Cardiac muscle cell (in vitro differentiated cells and primary cell): ENCODE measurements around the gene ATG5. TPM values are rescaled to one million over a fixed set of nuclear protein-coding genes. Genes with fewer than 3 reads are reported as not detected.

Experiments
- DNase-seq, 2 donors: peaks; one replicate each; pipeline versions ENCODE4 v3.0.0 to v3.0.0-alpha.2; 2010 to 2017; ENCODE audit warnings: low read depth in 1 of 2, low spot score in 1 of 2
- H3K27ac ChIP-seq: fragments of 200-600 bp; sonication (generic); 2 replicates; pipeline ENCODE4 v1.5.1; 2016
- H3K27me3 ChIP-seq: fragments of 200-600 bp; sonication (generic); 2 replicates; pipeline ENCODE4 v1.6.0; 2016; ENCODE audit warnings: control low read depth
- H3K36me3 ChIP-seq: fragments of 200-600 bp; sonication (generic); 2 replicates; pipeline ENCODE4 v1.5.1; 2016; ENCODE audit warnings: control low read depth
- H3K4me1 ChIP-seq: fragments of 200-600 bp; sonication (generic); 2 replicates; pipeline ENCODE4 v1.8.1; 2017; ENCODE audit warnings: low read depth, mild to moderate bottlenecking, mixed run types
- H3K4me3 ChIP-seq: fragments of 200-600 bp; sonication (generic); 2 replicates; pipeline ENCODE4 v1.5.1; 2016; ENCODE audit warnings: mild to moderate bottlenecking
- H3K9me3 ChIP-seq: fragments of 200-600 bp; sonication (generic); 2 replicates; pipeline ENCODE4 v1.5.1; 2017; ENCODE audit warnings: low read depth, mild to moderate bottlenecking, control low read depth
- polyA plus RNA-seq: library from polyadenylated mRNA; unstranded; fragments of >200 nt; fragmentation: Nextera tagmentation; extraction: Ambion mirVana; gene quantifications from 2 replicates; pipeline ENCODE4 v1.2.1, GENCODE V29; 2016
- total RNA-seq: library from RNA; depleted of rRNA; stranded (reverse); fragments of >200 nt; gene quantifications from 2 replicates; pipeline ENCODE4 v1.2.3, GENCODE V29; 2016
- TF ChIP-seq, protein P1 (sequence below): IDR thresholded peaks from 2 replicates; pipeline ENCODE4 v1.5.1; 2012; ENCODE audit warnings: low read depth, mild to moderate bottlenecking, low read length

Gene ATG5
- total and polyA plus RNA-seq, 2 experiments from 2014 or later: 15.2 to 32.2 TPM

DNA sequence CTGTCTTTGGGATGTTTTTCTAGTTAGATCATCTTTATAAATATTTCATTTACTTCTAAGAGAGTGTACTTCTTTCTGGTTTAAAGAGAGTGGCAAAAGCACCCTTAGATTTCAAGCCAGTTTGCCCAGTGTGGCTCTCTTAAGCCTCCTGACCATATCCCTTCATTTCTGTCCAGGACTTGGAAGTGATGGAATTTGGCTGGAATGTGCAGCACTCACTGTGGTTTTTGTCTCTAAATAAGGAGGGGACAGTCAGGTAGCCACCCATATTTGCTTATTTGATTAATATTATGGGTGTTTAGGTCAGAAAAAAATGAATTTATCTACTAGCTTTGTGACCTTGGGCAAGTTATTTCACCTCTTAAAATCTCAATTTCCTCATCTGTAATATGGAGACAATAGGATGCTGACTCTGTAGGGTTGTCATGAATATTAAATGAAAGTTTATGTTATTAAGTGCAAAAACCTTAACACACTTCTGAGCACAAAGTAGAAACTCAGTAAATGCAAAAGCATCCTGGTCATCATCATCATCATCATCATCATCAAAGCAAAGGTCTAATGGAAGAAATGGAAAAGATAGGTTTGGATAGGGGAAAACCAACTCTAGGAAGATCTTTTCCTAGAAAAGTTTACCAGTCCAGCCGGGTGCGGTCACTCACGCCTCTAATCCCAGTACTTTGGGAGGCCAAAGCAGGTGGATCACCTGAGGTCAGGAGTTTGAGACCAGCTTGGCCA, 38.0 kb upstream of the ATG5 start:
- no peak overlapping the region for H3K4me3 ChIP-seq
- no peaks in the 10 kb centered on the region for H3K36me3 ChIP-seq
- H3K27me3 ChIP-seq: peaks cover 37% of the 10 kb centered on the region
- no peak for DNase-seq
- no peaks in the 10 kb centered on the region for H3K9me3 ChIP-seq
- H3K27ac ChIP-seq: no peak overlapping the region
- H3K4me1 ChIP-seq: no peaks in the 10 kb centered on the region
- TF ChIP-seq, protein P1, sequence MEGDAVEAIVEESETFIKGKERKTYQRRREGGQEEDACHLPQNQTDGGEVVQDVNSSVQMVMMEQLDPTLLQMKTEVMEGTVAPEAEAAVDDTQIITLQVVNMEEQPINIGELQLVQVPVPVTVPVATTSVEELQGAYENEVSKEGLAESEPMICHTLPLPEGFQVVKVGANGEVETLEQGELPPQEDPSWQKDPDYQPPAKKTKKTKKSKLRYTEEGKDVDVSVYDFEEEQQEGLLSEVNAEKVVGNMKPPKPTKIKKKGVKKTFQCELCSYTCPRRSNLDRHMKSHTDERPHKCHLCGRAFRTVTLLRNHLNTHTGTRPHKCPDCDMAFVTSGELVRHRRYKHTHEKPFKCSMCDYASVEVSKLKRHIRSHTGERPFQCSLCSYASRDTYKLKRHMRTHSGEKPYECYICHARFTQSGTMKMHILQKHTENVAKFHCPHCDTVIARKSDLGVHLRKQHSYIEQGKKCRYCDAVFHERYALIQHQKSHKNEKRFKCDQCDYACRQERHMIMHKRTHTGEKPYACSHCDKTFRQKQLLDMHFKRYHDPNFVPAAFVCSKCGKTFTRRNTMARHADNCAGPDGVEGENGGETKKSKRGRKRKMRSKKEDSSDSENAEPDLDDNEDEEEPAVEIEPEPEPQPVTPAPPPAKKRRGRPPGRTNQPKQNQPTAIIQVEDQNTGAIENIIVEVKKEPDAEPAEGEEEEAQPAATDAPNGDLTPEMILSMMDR: no peak

DNA sequence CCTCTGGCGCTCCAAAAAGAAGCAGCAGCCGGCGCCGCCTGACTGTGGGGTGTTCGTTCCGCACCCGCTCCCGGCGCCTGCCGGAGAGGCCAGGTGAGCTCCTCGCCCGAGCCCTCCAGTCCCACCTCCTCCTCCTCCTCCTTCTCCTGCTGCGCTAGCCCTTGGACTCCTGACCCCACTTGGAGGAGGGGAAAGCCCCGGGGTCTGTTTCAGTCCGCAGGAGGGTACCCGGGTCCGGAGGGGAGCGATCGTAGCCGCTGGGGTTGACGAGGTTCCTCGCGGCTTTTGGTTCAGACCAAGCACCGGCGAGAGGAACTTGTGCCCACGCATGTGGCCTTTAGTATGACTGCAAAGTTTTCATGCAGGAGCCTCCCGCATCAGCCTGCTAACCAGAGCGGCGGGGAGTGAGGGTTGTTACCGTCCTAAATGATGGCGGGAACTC, 35.5 kb upstream of the ATG5 start:
- peak in 1 of 2 donors; percentile 17 for DNase-seq
- TF ChIP-seq, protein P1: no peak
- peak overlapping the region; percentile 24 for H3K4me3 ChIP-seq
- peaks cover 37% of the 10 kb centered on the region for H3K27me3 ChIP-seq
- no peaks in the 10 kb centered on the region for H3K4me1 ChIP-seq
- H3K27ac ChIP-seq: no peak overlapping the region
- no peaks in the 10 kb centered on the region for H3K9me3 ChIP-seq
- no peaks in the 10 kb centered on the region for H3K36me3 ChIP-seq

DNA sequence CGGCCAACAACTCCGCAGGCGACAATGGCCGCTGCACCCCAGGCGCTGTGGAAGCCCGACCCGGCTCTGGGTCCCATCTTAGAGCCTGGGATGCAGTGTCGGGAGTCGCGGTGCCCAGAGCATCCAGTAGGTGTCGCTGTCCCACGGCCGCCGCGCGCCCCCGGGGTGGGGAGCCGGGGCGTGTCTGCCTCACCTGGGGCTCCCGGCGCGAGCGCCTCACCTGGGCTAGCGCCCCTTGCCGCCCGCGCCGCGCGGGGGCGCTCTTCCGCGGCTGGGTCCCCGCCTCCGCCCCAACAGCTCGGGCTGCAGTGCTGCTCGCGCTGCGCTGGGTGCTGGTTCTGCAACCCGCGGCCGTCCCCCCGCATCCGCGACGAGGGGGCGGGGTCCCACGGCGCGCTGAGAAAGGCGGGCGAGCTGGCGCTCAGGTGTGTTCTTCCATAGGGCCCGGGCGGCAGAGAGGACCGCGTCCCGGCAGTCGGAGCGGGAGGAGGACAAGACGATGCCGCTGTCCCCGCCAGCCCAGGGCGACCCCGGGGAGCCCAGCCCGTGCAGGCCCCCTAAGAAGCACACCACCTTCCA, 34.9 kb upstream of the ATG5 start, which contains the start of gene CRYBG1:
Gene CRYBG1 (plus strand): TSS at position 308 of the 579 bp plus-strand sequence. CDS start 192 bp downstream, at position 500.
- TF ChIP-seq, protein P1: peak; percentile 71
- H3K36me3 ChIP-seq: no peaks in the 10 kb centered on the region
- no peaks in the 10 kb centered on the region for H3K9me3 ChIP-seq
- no peak within 1 kb of the TSS for H3K27ac ChIP-seq
- no peaks in the 10 kb centered on the region for H3K4me1 ChIP-seq
- peaks cover 37% of the 10 kb centered on the region for H3K27me3 ChIP-seq
- DNase-seq: peak; percentile 17 to 69
- peak within 1 kb of the TSS; percentile 24 for H3K4me3 ChIP-seq

DNA sequence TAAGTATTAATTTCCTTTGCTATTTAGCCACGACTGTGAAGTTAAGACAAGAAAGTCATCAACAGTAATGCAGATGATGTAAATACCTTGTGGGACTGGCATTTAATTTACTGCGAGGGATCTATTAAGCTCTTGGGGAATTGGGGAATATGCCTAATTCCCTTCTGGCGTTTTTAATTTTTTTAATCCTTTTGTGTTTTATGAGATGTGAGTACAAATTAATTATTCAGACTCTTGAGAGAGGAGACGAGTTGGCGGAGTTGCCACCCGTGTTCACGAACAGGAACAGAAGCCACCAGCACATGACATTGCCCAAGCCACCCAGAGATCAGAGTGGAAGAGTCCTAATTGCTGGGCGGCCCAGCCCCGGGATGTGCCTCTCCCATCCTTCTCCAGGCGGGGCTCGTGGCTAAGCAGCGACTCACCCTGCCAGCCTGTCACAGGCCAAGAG, 34.4 kb upstream of the ATG5 start:
- no peaks in the 10 kb centered on the region for H3K36me3 ChIP-seq
- no peak for DNase-seq
- no peaks in the 10 kb centered on the region for H3K4me1 ChIP-seq
- H3K27me3 ChIP-seq: peaks cover 37% of the 10 kb centered on the region
- H3K27ac ChIP-seq: no peak overlapping the region
- H3K9me3 ChIP-seq: no peaks in the 10 kb centered on the region
- TF ChIP-seq, protein P1: no peak
- peak overlapping the region; percentile 24 for H3K4me3 ChIP-seq

DNA sequence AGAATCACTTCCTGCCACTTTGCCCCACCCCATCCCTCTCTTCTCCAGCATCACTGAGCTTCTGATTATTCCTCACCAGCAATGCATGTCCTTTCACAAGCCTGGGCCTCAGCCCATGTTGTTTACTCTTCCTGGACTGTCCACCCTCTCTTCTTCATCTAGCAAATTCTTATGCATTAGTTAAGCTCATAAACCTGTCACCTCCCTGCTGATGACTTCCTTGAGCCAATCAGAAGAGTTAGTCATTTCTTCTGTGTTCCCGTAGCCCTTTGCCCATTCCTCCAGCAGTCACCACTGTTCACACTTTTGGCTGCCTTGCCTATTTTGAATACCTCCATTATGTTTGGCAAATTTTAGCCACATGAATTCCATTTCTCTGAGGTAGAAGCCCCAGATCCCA, 30.8 kb upstream of the ATG5 start:
- no peak overlapping the region for H3K4me3 ChIP-seq
- DNase-seq: no peak
- no peak overlapping the region for H3K27ac ChIP-seq
- H3K9me3 ChIP-seq: no peaks in the 10 kb centered on the region
- TF ChIP-seq, protein P1: no peak
- H3K4me1 ChIP-seq: no peaks in the 10 kb centered on the region
- H3K36me3 ChIP-seq: no peaks in the 10 kb centered on the region
- H3K27me3 ChIP-seq: peaks cover 27% of the 10 kb centered on the region
